CD14-positive monocyte (primary cell): ENCODE results near the gene CAMKK2. TPM values are rescaled to one million over a fixed set of nuclear protein-coding genes. Genes with fewer than 3 reads are reported as not detected.

ENCODE experiments used
- DNase-seq, 3 donors: peaks; one replicate each; pipeline ENCODE4 v3.0.0-alpha.2; 2011 to 2022
- H2AFZ ChIP-seq: 2 replicates; pipeline ENCODE4 v1.6.0; 2012; ENCODE audit warnings: mild to moderate bottlenecking, low read depth, low read length, inconsistent platforms; ENCODE audit not compliant: insufficient read depth, poor library complexity, severe bottlenecking
- H3K27ac ChIP-seq, 2 donors: 1 replicate in 1 of 2; 2 replicates in 1 of 2; pipeline ENCODE4 v1.5.1; 2012 to 2013; ENCODE audit warnings: low read length in 2 of 2, control low read depth in 1 of 2, inconsistent platforms in 1 of 2, low read depth in 1 of 2, mild to moderate bottlenecking in 1 of 2
- H3K27me3 ChIP-seq, 2 donors: one replicate each; pipeline versions ENCODE4 v1.6.0 to v1.6.1; 2011 to 2013; ENCODE audit warnings: low read length in 2 of 2; ENCODE audit not compliant: control insufficient read depth in 2 of 2, insufficient read depth in 2 of 2
- H3K36me3 ChIP-seq, 2 donors: replicated peaks in 1 of 2; 1 replicate in 1 of 2; 2 replicates in 1 of 2; pipeline versions ENCODE4 v1.5.1 to v1.6.1; 2012 to 2013; ENCODE audit warnings: low read length in 2 of 2, control low read depth in 1 of 2, inconsistent platforms in 1 of 2, mild to moderate bottlenecking in 1 of 2; ENCODE audit not compliant: insufficient read depth in 2 of 2, control insufficient read depth in 1 of 2
- H3K4me1 ChIP-seq, 2 donors: 1 replicate in 1 of 2; 2 replicates in 1 of 2; pipeline versions ENCODE4 v1.5.1 to v1.6.1; 2012 to 2013; ENCODE audit warnings: low read length in 2 of 2, control low read depth in 1 of 2, inconsistent platforms in 1 of 2, mild to moderate bottlenecking in 1 of 2, moderate library complexity in 1 of 2; ENCODE audit not compliant: insufficient read depth in 2 of 2, control insufficient read depth in 1 of 2
- H3K4me2 ChIP-seq: replicated peaks from 2 replicates; pipeline ENCODE3; 2012; ENCODE audit warnings: low read length, moderate library complexity, mild to moderate bottlenecking; ENCODE audit not compliant: poor library complexity, severe bottlenecking; ENCODE audit errors: extremely low read depth
- H3K4me3 ChIP-seq, 3 experiments: fragments of 200-600 bp in 1 of 3; sonication (generic) in 1 of 3; replicated peaks in 1 of 3; 1 replicate in 2 of 3; 2 replicates in 1 of 3; pipeline ENCODE4 v1.5.1; 2011 to 2013; ENCODE audit warnings: low read length in 3 of 3, mild to moderate bottlenecking in 3 of 3, control low read depth in 2 of 3, low read depth in 2 of 3, inconsistent platforms in 1 of 3, moderate library complexity in 1 of 3
- H3K79me2 ChIP-seq: 2 replicates; pipeline ENCODE4 v1.6.0; 2012; ENCODE audit warnings: mild to moderate bottlenecking, control low read depth, inconsistent platforms, low read length, moderate library complexity; ENCODE audit not compliant: insufficient read depth
- H3K9ac ChIP-seq: 2 replicates; pipeline ENCODE4 v1.6.0; 2017; ENCODE audit warnings: low read length, mild to moderate bottlenecking; ENCODE audit not compliant: insufficient read depth, poor library complexity, severe bottlenecking
- H3K9me3 ChIP-seq, 2 donors: replicated peaks in 1 of 2; 1 replicate in 1 of 2; 2 replicates in 1 of 2; pipeline versions ENCODE4 v1.5.1 to v1.6.1; 2012 to 2013; ENCODE audit warnings: low read length in 2 of 2, control low read depth in 1 of 2; ENCODE audit not compliant: control insufficient read depth in 1 of 2, insufficient read depth in 1 of 2
- H4K20me1 ChIP-seq: 2 replicates; pipeline ENCODE4 v1.6.0; 2012; ENCODE audit warnings: mild to moderate bottlenecking, low read length, control low read depth, moderate library complexity; ENCODE audit not compliant: insufficient read depth
- H3K27ac Mint-ChIP-seq, 7 donors: one replicate each; pipeline ENCODE4 v1.8.0; 2020; ENCODE audit warnings: mild to moderate bottlenecking in 7 of 7, mixed read lengths in 7 of 7, moderate library complexity in 6 of 7, inconsistent platforms in 2 of 7
- H3K27me3 Mint-ChIP-seq, 3 donors: one replicate each; pipeline ENCODE4 v1.8.0; 2021 to 2022; ENCODE audit warnings: low read depth in 3 of 3, mild to moderate bottlenecking in 3 of 3, mixed read lengths in 3 of 3, moderate library complexity in 3 of 3, inconsistent platforms in 1 of 3
- H3K36me3 Mint-ChIP-seq, 2 donors: one replicate each; pipeline ENCODE4 v1.8.0; 2020; ENCODE audit warnings: mixed read lengths in 2 of 2, inconsistent platforms in 1 of 2, mild to moderate bottlenecking in 1 of 2
- H3K4me1 Mint-ChIP-seq: one replicate; pipeline ENCODE4 v1.8.0; 2020; ENCODE audit warnings: mild to moderate bottlenecking, mixed read lengths
- H3K4me3 Mint-ChIP-seq, 2 donors: one replicate each; pipeline ENCODE4 v1.8.0; 2020; ENCODE audit warnings: mild to moderate bottlenecking in 2 of 2, mixed read lengths in 2 of 2, moderate library complexity in 1 of 2
- H3K9me3 Mint-ChIP-seq, 7 donors: one replicate each; pipeline ENCODE4 v1.8.0; 2020 to 2022; ENCODE audit warnings: mixed read lengths in 7 of 7, mild to moderate bottlenecking in 6 of 7, moderate library complexity in 6 of 7, inconsistent platforms in 2 of 7
- WGBS: methylation state at CpG from one replicate; pipeline ENCODE4 v1.1.5; 2013; ENCODE audit warnings: missing lambda C conversion rate; ENCODE audit not compliant: insufficient coverage; 5-methylcytosine and 5-hydroxymethylcytosine counted together
- intact Hi-C, 2 donors: fragments of 100-400 bp; cut with micrococcal nuclease; formaldehyde crosslinking; loops; one replicate each; pipeline versions ENCODE4 v1.15.0 to v1.15.1; 2023
- polyA plus RNA-seq, 3 donors: library from polyadenylated mRNA; depleted of rRNA in 1 of 3; unstranded in 2 of 3; stranded (reverse) in 1 of 3; fragments of 300-500 nt in 2 of 3; fragments of >200 nt in 1 of 3; fragmentation: Illumina TruSeq in 2 of 3; gene quantifications; 1 replicate in 2 of 3; 2 replicates in 1 of 3; pipeline ENCODE4 v1.2.3, GENCODE V29; 2012 to 2021
- TF ChIP-seq, protein P1 (sequence below): fragments of 200-600 bp; IDR thresholded peaks from one replicate; pipeline ENCODE4 v1.8.0; 2022; ENCODE audit warnings: antibody characterized with exemption, mild to moderate bottlenecking

The CAMKK2 gene
- polyA plus RNA-seq, 3 donors: 55.6 to 71.4 (median 71.0) TPM

- peaks cover 0 to 2% (median 0%) of the 10 kb centered on the region in 3 donors for H3K27me3 Mint-ChIP-seq
- WGBS: 96% methylated on average over 11 of the region's 14 CpGs
- H3K36me3 Mint-ChIP-seq: peaks cover 88 to 99% of the 10 kb centered on the region in 2 donors
- DNase-seq: no peak
- Histone ChIP-seq H3K9ac (no peak overlapping the region), H2AFZ (no peak overlapping the region), H3K9me3 (no peaks in the 10 kb centered on the region), H3K36me3 (peaks cover 90 to 97% of the 10 kb centered on the region in 2 donors), H3K4me2 (no peak overlapping the region), H3K4me3 (no peak overlapping the region), H3K4me1 (no peaks in the 10 kb centered on the region), H3K27me3 (no peaks in the 10 kb centered on the region), H4K20me1 (peaks cover 74% of the 10 kb centered on the region), H3K27ac (no peak overlapping the region), H3K79me2 (no peaks in the 10 kb centered on the region)
- H3K4me3 Mint-ChIP-seq: no peak overlapping the region
- no peaks in the 10 kb centered on the region for H3K4me1 Mint-ChIP-seq
- H3K9me3 Mint-ChIP-seq: peaks cover 0 to 4% (median 0%) of the 10 kb centered on the region in 7 donors
- intact Hi-C loops: no loop called here
- TF ChIP-seq, protein P1, sequence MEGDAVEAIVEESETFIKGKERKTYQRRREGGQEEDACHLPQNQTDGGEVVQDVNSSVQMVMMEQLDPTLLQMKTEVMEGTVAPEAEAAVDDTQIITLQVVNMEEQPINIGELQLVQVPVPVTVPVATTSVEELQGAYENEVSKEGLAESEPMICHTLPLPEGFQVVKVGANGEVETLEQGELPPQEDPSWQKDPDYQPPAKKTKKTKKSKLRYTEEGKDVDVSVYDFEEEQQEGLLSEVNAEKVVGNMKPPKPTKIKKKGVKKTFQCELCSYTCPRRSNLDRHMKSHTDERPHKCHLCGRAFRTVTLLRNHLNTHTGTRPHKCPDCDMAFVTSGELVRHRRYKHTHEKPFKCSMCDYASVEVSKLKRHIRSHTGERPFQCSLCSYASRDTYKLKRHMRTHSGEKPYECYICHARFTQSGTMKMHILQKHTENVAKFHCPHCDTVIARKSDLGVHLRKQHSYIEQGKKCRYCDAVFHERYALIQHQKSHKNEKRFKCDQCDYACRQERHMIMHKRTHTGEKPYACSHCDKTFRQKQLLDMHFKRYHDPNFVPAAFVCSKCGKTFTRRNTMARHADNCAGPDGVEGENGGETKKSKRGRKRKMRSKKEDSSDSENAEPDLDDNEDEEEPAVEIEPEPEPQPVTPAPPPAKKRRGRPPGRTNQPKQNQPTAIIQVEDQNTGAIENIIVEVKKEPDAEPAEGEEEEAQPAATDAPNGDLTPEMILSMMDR: no peak
- H3K27ac Mint-ChIP-seq: no peak overlapping the region
These were observed 46.1 kb downstream of the CAMKK2 start for GRCh38 chr12:121250359-121250758.

GRCh38 chr12:121248622-121249021 lies 47.9 kb downstream of the CAMKK2 start:
- Mint-ChIP-seq H3K4me3 (no peak overlapping the region), H3K9me3 (peaks cover 0 to 2% (median 0%) of the 10 kb centered on the region in 7 donors), H3K27ac (peak overlapping the region in 2 of 7 donors; percentile 26 to 31), H3K36me3 (peaks cover 88 to 99% of the 10 kb centered on the region in 2 donors), H3K27me3 (peaks cover 0 to 3% (median 0%) of the 10 kb centered on the region in 3 donors), H3K4me1 (no peaks in the 10 kb centered on the region)
- intact Hi-C loops: no loop called here
- Histone ChIP-seq H3K79me2 (no peaks in the 10 kb centered on the region), H4K20me1 (peaks cover 85% of the 10 kb centered on the region), H3K36me3 (peaks cover 93 to 100% of the 10 kb centered on the region in 2 donors), H3K9ac (no peak overlapping the region), H3K4me1 (no peaks in the 10 kb centered on the region), H3K4me2 (no peak overlapping the region), H3K27me3 (no peaks in the 10 kb centered on the region), H3K9me3 (no peaks in the 10 kb centered on the region), H3K27ac (peak overlapping the region in 1 of 2 donors; percentile 20), H3K4me3 (no peak overlapping the region), H2AFZ (no peak overlapping the region)
- no peak for DNase-seq
- WGBS: 92% methylated on average over 19 of the region's 22 CpGs
- TF ChIP-seq, protein P1: no peak
